CD14-positive monocyte (primary cell): Measurements from ENCODE around the gene YRDC. TPM values are rescaled to one million over a fixed set of nuclear protein-coding genes. Genes with fewer than 3 reads are reported as not detected.

Experiments
- DNase-seq, 3 donors: peaks; one replicate each; pipeline ENCODE4 v3.0.0-alpha.2; 2011 to 2022
- H2AFZ ChIP-seq: 2 replicates; pipeline ENCODE4 v1.6.0; 2012; ENCODE audit warnings: mild to moderate bottlenecking, low read depth, low read length, inconsistent platforms; ENCODE audit not compliant: insufficient read depth, poor library complexity, severe bottlenecking
- H3K27ac ChIP-seq, 2 donors: 1 replicate in 1 of 2; 2 replicates in 1 of 2; pipeline ENCODE4 v1.5.1; 2012 to 2013; ENCODE audit warnings: low read length in 2 of 2, control low read depth in 1 of 2, inconsistent platforms in 1 of 2, low read depth in 1 of 2, mild to moderate bottlenecking in 1 of 2
- H3K27me3 ChIP-seq, 2 donors: one replicate each; pipeline versions ENCODE4 v1.6.0 to v1.6.1; 2011 to 2013; ENCODE audit warnings: low read length in 2 of 2; ENCODE audit not compliant: control insufficient read depth in 2 of 2, insufficient read depth in 2 of 2
- H3K36me3 ChIP-seq, 2 donors: replicated peaks in 1 of 2; 1 replicate in 1 of 2; 2 replicates in 1 of 2; pipeline versions ENCODE4 v1.5.1 to v1.6.1; 2012 to 2013; ENCODE audit warnings: low read length in 2 of 2, control low read depth in 1 of 2, inconsistent platforms in 1 of 2, mild to moderate bottlenecking in 1 of 2; ENCODE audit not compliant: insufficient read depth in 2 of 2, control insufficient read depth in 1 of 2
- H3K4me1 ChIP-seq, 2 donors: 1 replicate in 1 of 2; 2 replicates in 1 of 2; pipeline versions ENCODE4 v1.5.1 to v1.6.1; 2012 to 2013; ENCODE audit warnings: low read length in 2 of 2, control low read depth in 1 of 2, inconsistent platforms in 1 of 2, mild to moderate bottlenecking in 1 of 2, moderate library complexity in 1 of 2; ENCODE audit not compliant: insufficient read depth in 2 of 2, control insufficient read depth in 1 of 2
- H3K4me2 ChIP-seq: replicated peaks from 2 replicates; pipeline ENCODE3; 2012; ENCODE audit warnings: low read length, moderate library complexity, mild to moderate bottlenecking; ENCODE audit not compliant: poor library complexity, severe bottlenecking; ENCODE audit errors: extremely low read depth
- H3K4me3 ChIP-seq, 3 experiments: fragments of 200-600 bp in 1 of 3; sonication (generic) in 1 of 3; replicated peaks in 1 of 3; 1 replicate in 2 of 3; 2 replicates in 1 of 3; pipeline ENCODE4 v1.5.1; 2011 to 2013; ENCODE audit warnings: low read length in 3 of 3, mild to moderate bottlenecking in 3 of 3, control low read depth in 2 of 3, low read depth in 2 of 3, inconsistent platforms in 1 of 3, moderate library complexity in 1 of 3
- H3K79me2 ChIP-seq: 2 replicates; pipeline ENCODE4 v1.6.0; 2012; ENCODE audit warnings: mild to moderate bottlenecking, control low read depth, inconsistent platforms, low read length, moderate library complexity; ENCODE audit not compliant: insufficient read depth
- H3K9ac ChIP-seq: 2 replicates; pipeline ENCODE4 v1.6.0; 2017; ENCODE audit warnings: low read length, mild to moderate bottlenecking; ENCODE audit not compliant: insufficient read depth, poor library complexity, severe bottlenecking
- H3K9me3 ChIP-seq, 2 donors: replicated peaks in 1 of 2; 1 replicate in 1 of 2; 2 replicates in 1 of 2; pipeline versions ENCODE4 v1.5.1 to v1.6.1; 2012 to 2013; ENCODE audit warnings: low read length in 2 of 2, control low read depth in 1 of 2; ENCODE audit not compliant: control insufficient read depth in 1 of 2, insufficient read depth in 1 of 2
- H4K20me1 ChIP-seq: 2 replicates; pipeline ENCODE4 v1.6.0; 2012; ENCODE audit warnings: mild to moderate bottlenecking, low read length, control low read depth, moderate library complexity; ENCODE audit not compliant: insufficient read depth
- H3K27ac Mint-ChIP-seq, 7 donors: one replicate each; pipeline ENCODE4 v1.8.0; 2020; ENCODE audit warnings: mild to moderate bottlenecking in 7 of 7, mixed read lengths in 7 of 7, moderate library complexity in 6 of 7, inconsistent platforms in 2 of 7
- H3K27me3 Mint-ChIP-seq, 3 donors: one replicate each; pipeline ENCODE4 v1.8.0; 2021 to 2022; ENCODE audit warnings: low read depth in 3 of 3, mild to moderate bottlenecking in 3 of 3, mixed read lengths in 3 of 3, moderate library complexity in 3 of 3, inconsistent platforms in 1 of 3
- H3K36me3 Mint-ChIP-seq, 2 donors: one replicate each; pipeline ENCODE4 v1.8.0; 2020; ENCODE audit warnings: mixed read lengths in 2 of 2, inconsistent platforms in 1 of 2, mild to moderate bottlenecking in 1 of 2
- H3K4me1 Mint-ChIP-seq: one replicate; pipeline ENCODE4 v1.8.0; 2020; ENCODE audit warnings: mild to moderate bottlenecking, mixed read lengths
- H3K4me3 Mint-ChIP-seq, 2 donors: one replicate each; pipeline ENCODE4 v1.8.0; 2020; ENCODE audit warnings: mild to moderate bottlenecking in 2 of 2, mixed read lengths in 2 of 2, moderate library complexity in 1 of 2
- H3K9me3 Mint-ChIP-seq, 7 donors: one replicate each; pipeline ENCODE4 v1.8.0; 2020 to 2022; ENCODE audit warnings: mixed read lengths in 7 of 7, mild to moderate bottlenecking in 6 of 7, moderate library complexity in 6 of 7, inconsistent platforms in 2 of 7
- CTCF ChIP-seq: fragments of 200-600 bp; IDR thresholded peaks from one replicate; pipeline ENCODE4 v1.8.0; 2022; ENCODE audit warnings: antibody characterized with exemption, mild to moderate bottlenecking
- WGBS: methylation state at CpG from one replicate; pipeline ENCODE4 v1.1.5; 2013; ENCODE audit warnings: missing lambda C conversion rate; ENCODE audit not compliant: insufficient coverage; 5-methylcytosine and 5-hydroxymethylcytosine counted together
- intact Hi-C, 2 donors: fragments of 100-400 bp; cut with micrococcal nuclease; formaldehyde crosslinking; loops; one replicate each; pipeline versions ENCODE4 v1.15.0 to v1.15.1; 2023
- polyA plus RNA-seq, 3 donors: library from polyadenylated mRNA; depleted of rRNA in 1 of 3; unstranded in 2 of 3; stranded (reverse) in 1 of 3; fragments of 300-500 nt in 2 of 3; fragments of >200 nt in 1 of 3; fragmentation: Illumina TruSeq in 2 of 3; gene quantifications; 1 replicate in 2 of 3; 2 replicates in 1 of 3; pipeline ENCODE4 v1.2.3, GENCODE V29; 2012 to 2021

Gene YRDC
- polyA plus RNA-seq, 3 donors: 10.4 to 29.6 (median 13.3) TPM

- Histone ChIP-seq H3K4me3 (peak overlapping the region in 2 of 3 experiments; percentile 36 to 65), H3K36me3 (peaks cover 4 to 39% of the 10 kb centered on the region in 2 donors), H3K9ac (peak overlapping the region; percentile 50), H3K9me3 (no peaks in the 10 kb centered on the region), H3K27me3 (no peaks in the 10 kb centered on the region), H3K4me2 (peak overlapping the region; percentile 77), H4K20me1 (peaks cover 6% of the 10 kb centered on the region), H3K79me2 (peaks cover 91% of the 10 kb centered on the region), H2AFZ (no peak overlapping the region), H3K27ac (peak overlapping the region in 1 of 2 donors; percentile 91), H3K4me1 (peaks cover 99 to 100% of the 10 kb centered on the region in 2 donors)
- H3K27ac Mint-ChIP-seq: no peak overlapping the region
- H3K36me3 Mint-ChIP-seq: peaks cover 28 to 54% of the 10 kb centered on the region in 2 donors
- H3K9me3 Mint-ChIP-seq: no peaks in the 10 kb centered on the region
- H3K4me3 Mint-ChIP-seq: no peak overlapping the region
- peaks cover 22% of the 10 kb centered on the region for H3K4me1 Mint-ChIP-seq
- intact Hi-C loops: loop anchor here in 1 of 2 donors (10.0 kb wide), 1 partner anchor 256 kb away; the partner anchor contains the start of gene GNL2
- TF ChIP-seq CTCF: no peak
- peak in 1 of 3 donors; percentile 16 for DNase-seq
- H3K27me3 Mint-ChIP-seq: no peaks in the 10 kb centered on the region
Measured at GRCh38 chr1:37851262-37851661, 43.3 kb upstream of the YRDC start.

- peak; percentile 38 to 80 (median 60) for DNase-seq
- Histone ChIP-seq H4K20me1 (peaks cover 5% of the 10 kb centered on the region), H3K4me2 (peak overlapping the region; percentile 77), H3K36me3 (peaks cover 4 to 34% of the 10 kb centered on the region in 2 donors), H3K4me1 (peaks cover 98 to 100% of the 10 kb centered on the region in 2 donors), H2AFZ (no peak overlapping the region), H3K27ac (peak overlapping the region; percentile 91 to 92), H3K9me3 (no peaks in the 10 kb centered on the region), H3K9ac (peak overlapping the region; percentile 50), H3K4me3 (peak overlapping the region in 2 of 3 experiments; percentile 36 to 65), H3K27me3 (no peaks in the 10 kb centered on the region), H3K79me2 (peaks cover 88% of the 10 kb centered on the region)
- Mint-ChIP-seq H3K36me3 (peaks cover 25 to 46% of the 10 kb centered on the region in 2 donors), H3K4me3 (no peak overlapping the region), H3K4me1 (peaks cover 15% of the 10 kb centered on the region), H3K27ac (no peak overlapping the region), H3K9me3 (no peaks in the 10 kb centered on the region), H3K27me3 (no peaks in the 10 kb centered on the region)
- no peak for TF ChIP-seq CTCF
- intact Hi-C loops: loop anchor here in 1 of 2 donors (10.0 kb wide), 1 partner anchor 256 kb away; the partner anchor contains the start of gene GNL2
- 0% methylated on average over 2 of the region's 6 CpGs for WGBS
Measured at GRCh38 chr1:37850352-37850955, 42.4 kb upstream of the YRDC start.
